HG03025 (cell line): ENCODE measurements around the gene BANF2.

ENCODE experiments used
- ATAC-seq: cut with Tn5 transposase; IDR thresholded peaks from one replicate; pipeline ENCODE4 v1.9.1; 2021; ENCODE audit warnings: mild to moderate bottlenecking, moderate library complexity; ENCODE audit not compliant: unreplicated experiment, low FRiP score

The BANF2 gene

GRCh38 chr20:17732907-17733521 is 33.2 kb downstream of the BANF2 start:
- no peak for ATAC-seq

DNA sequence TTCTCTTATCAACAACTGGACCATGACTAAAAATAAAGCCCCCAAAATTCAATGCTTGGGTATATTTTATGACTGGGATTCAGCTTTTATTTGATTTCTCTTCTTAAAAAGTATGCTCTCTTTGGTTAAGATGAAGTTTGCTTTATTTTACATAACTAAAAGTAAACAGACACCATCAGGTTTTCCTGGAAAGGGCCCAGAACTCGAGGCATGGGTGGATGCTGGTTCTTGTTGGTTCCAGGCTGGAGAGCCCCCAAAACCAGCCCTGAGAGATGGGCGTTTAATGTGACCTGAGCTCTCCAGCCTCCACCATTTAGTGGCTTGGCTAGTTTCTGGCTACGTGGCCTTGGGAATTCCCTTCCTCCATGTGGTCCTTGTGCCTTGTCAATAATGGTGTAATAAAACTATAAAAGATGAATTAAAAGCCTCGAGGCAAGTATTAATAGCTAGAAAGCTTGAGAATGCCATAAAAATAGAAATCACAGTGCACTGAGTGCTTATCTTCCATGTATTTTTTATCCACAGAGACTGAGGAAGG is 34.1 kb downstream of the BANF2 start:
- no peak for ATAC-seq

DNA sequence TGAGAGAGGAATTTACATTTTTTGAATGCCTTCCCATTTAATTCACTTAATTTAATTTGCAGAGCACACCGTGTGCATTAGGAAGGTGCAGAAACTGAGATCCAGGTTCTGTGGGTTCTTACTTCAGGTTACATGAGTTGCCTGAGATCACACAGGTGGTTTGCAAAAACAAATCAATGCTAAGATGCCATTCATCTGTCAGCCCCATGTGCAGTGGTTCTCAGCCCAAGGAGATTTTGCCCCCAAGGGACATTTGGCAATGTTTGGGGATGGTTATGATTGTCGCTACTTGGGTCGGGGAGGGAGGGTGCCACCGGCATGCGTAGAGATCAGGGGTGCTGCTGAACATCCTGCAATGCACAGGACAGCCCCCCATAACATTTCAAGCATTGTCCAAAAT is 34.6 kb downstream of the BANF2 start:
- ATAC-seq: no peak

DNA sequence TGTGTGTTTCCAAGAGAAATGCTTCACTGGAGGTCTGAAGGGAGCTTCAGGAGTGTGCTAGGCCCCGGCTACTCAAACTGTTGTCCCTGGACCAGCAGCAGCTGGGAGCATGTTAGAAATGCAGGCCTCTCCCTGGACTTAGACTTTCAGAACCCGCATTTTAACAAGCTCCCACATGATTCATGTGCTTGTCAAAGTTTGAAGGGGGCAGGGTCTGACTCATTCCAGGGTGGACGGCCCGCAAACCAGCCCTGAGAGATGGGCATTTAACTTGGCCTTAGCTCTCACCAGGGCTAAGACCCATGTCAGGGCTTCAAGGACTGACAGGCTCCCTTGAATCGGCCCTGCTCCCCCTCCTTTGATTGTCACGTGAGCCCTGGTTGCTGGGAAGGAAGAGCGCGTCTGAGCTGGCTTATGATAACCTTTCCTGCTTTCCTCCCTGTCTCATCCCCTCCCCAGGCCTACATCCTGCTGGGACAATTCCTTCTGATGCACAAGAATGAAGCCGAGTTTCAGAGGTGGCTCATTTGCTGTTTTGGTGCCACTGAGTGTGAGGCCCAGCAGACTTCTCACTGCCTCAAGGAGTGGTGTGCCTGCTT is 35.5 kb downstream of the BANF2 start:
- no peak for ATAC-seq

- no peak for ATAC-seq
These were observed 36.3 kb downstream of the BANF2 start for GRCh38 chr20:17735959-17736621.

GRCh38 chr20:17738154-17738553 is 38.4 kb downstream of the BANF2 start:
- ATAC-seq: no peak

DNA sequence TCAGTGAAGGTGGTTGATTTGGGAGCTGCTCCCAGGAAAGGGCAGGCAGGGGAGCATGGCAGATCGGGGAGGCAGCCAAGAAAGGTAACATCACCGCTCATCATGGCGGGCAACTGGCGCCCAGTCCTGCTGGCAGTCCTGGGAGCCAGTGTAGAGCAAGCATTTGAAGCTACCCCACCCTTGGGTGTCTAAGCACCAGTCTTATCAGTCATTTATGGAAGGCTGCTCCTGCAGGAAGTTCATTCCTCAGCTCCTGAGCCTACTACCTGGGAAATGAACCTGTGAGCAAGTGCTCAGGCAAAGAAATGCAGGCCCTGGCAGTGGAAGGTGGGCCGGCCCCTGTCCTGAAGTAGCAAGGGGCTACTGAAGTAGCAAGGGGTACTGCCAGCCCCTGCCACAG is 41.5 kb downstream of the BANF2 start:
- ATAC-seq: no peak

GRCh38 chr20:17742731-17743130 is 43.0 kb downstream of the BANF2 start:
- ATAC-seq: no peak

- ATAC-seq: no peak
These were observed 43.9 kb downstream of the BANF2 start for GRCh38 chr20:17743677-17744076.

DNA sequence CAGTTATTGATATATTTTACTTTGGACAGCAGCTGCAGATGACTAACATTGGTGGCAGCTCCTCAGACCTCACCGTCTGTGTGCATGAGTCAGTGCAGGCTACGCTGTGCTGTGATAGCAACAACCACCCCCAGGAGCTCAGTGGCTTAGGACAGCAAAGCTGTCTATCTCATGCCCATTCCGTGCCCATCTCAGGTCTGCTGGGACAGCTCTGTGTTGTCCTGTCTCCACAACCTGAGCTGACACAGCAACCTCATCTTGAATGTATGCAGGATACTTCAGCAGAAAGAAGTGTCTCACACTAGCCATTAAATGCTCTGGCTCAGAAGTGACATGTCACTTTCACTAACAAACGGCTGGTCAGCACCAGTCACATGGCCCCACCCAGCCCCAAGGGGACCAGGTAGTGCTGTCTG is 47.7 kb downstream of the BANF2 start:
- ATAC-seq: no peak

- ATAC-seq: no peak
These were observed 48.5 kb downstream of the BANF2 start for GRCh38 chr20:17748279-17748678.

DNA sequence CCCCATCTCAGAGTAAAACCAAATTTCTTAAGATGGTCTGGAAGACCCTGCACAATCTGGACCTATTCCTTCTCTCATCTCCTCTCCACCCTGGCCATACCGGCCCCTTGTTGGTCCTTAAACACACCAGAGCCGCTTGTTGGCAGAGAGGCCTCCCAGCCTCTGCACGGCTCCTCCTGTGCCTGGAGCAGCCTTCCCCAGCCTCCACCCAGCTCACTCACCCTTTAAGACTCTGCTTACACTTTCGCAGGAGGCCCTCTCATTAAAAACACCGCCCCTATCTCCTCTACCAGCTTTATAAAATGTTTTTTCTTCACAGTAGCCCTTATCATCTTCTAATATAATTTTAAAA is 49.8 kb downstream of the BANF2 start:
- ATAC-seq: no peak

DNA sequence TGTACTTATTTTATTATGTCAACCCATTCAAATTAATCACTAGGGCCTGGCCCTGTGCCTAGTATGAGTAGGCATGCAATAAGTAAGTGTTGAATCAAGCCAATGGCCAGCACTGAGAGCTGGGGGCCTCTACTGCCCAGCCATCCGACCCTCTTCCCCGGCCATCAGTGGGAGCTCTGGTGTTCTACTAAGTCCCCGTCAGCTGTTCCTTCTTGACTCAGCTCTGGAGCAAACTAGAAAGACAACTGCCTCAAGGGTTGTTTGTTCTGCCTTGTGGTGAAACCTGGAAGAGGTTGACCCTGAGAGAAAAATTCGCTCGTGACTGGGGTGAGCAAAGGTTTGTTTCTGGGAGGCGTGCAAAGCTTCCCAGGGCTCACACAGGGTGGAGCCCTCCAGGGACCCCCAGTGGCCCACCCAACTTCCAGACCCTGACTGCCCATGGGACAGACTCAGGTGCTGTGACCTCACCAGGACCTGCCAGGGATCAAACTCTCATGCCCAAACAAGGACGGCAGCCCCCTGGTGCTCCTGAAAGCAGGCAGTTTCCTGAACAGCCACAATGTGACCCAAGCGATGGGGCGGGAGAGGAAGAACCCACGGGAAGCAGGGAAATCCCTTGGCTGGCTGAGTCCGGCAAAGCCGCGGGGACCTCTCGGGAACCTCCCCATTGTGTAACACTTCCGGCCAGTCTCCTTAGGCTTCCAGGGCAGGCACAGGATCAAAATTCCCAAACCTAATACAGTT is 50.4 kb downstream of the BANF2 start:
- ATAC-seq: no peak

GRCh38 chr20:17750722-17751045 is 50.9 kb downstream of the BANF2 start:
- no peak for ATAC-seq

GRCh38 chr20:17751640-17752039 is 51.9 kb downstream of the BANF2 start:
- ATAC-seq: no peak

- ATAC-seq: no peak
These were observed 52.7 kb downstream of the BANF2 start for GRCh38 chr20:17752459-17752858.

DNA sequence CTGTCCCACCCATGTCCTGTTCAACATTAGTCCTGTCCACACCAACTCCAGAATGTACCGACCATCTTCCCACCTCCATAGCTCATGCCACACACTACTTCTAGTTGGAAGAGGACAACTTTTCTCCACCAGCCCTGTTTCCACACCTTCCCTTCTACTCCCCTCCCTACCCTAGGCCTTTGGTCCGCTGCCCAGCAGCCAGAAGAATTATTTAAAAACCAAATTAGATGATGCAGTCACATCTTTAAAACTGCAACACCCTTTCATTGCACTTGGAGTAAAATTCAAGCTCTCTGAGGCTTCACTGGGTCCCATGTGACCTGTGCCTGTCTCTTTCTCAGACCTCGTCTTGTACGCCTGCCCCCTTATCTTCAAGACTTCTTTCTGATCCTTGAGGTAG is 53.8 kb downstream of the BANF2 start:
- ATAC-seq: no peak

DNA sequence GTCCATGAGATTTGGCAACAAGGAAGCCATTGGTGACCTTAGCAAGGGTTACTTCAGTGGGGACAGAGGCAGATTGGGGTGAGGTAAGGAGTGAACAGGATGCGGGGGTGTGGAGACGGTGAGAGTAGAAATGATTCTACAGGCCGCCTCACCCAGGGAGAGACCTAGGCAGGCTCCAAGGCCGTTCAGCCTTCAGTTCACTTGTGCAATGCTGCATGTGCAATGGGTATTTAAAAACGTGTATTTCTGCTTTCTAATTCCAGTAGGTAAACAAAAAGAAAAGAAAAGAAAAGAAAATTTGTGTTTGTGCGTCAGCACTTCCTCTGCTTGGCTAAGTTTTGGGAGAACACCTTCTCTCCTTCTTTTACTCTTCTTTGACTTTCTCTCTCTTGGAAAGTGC is 56.8 kb downstream of the BANF2 start:
- ATAC-seq: no peak

- ATAC-seq: no peak
These were observed 57.7 kb downstream of the BANF2 start for GRCh38 chr20:17757496-17757895.

DNA sequence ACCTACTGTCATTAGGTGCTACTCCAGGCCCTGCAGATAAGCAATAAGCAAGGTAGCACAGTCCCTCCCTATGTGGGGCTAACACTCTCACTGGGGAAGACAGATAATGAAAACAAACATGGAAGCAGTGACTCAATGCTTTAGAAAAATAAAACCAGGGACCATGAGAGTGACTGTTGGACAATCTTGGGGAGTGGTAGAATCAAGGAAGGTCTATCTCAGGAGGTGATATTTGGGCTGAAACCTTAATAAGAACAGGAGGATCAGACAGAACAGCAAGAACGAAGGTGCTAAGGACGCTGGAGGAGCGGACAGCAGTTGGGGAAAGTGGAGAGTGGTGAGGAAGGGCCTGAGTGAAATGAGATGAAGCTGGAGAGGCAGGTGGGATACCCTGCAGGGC is 58.2 kb downstream of the BANF2 start:
- no peak for ATAC-seq

GRCh38 chr20:17758512-17758911 is 58.7 kb downstream of the BANF2 start:
- ATAC-seq: no peak
